Skin epidermis (tissue), 12 donors: ENCODE data around the gene ZNF556.
A peak's percentile ranks its signal among the peaks of the same experiment; 100 is the strongest.
"Not testable (repeated sequence)": the region's sequence is repeated elsewhere in the genome, so short reads cannot be mapped to it uniquely, and the experiment has no call there.

Experiments used
- H3K27ac ChIP-seq, 21 experiments: fragments of 200-600 bp; sonication (generic) in 11 of 21; one replicate each; pipeline ENCODE4 v1.5.0; 2020; ENCODE audit warnings: mild to moderate bottlenecking in 3 of 21, inconsistent platforms in 2 of 21, moderate library complexity in 2 of 21
- H3K4me3 ChIP-seq, 7 experiments: fragments of 200-600 bp; sonication (generic) in 2 of 7; one replicate each; pipeline ENCODE4 v1.5.0; 2020; ENCODE audit warnings: inconsistent platforms in 2 of 7, mild to moderate bottlenecking in 2 of 7, moderate library complexity in 1 of 7

ZNF556 gene

DNA sequence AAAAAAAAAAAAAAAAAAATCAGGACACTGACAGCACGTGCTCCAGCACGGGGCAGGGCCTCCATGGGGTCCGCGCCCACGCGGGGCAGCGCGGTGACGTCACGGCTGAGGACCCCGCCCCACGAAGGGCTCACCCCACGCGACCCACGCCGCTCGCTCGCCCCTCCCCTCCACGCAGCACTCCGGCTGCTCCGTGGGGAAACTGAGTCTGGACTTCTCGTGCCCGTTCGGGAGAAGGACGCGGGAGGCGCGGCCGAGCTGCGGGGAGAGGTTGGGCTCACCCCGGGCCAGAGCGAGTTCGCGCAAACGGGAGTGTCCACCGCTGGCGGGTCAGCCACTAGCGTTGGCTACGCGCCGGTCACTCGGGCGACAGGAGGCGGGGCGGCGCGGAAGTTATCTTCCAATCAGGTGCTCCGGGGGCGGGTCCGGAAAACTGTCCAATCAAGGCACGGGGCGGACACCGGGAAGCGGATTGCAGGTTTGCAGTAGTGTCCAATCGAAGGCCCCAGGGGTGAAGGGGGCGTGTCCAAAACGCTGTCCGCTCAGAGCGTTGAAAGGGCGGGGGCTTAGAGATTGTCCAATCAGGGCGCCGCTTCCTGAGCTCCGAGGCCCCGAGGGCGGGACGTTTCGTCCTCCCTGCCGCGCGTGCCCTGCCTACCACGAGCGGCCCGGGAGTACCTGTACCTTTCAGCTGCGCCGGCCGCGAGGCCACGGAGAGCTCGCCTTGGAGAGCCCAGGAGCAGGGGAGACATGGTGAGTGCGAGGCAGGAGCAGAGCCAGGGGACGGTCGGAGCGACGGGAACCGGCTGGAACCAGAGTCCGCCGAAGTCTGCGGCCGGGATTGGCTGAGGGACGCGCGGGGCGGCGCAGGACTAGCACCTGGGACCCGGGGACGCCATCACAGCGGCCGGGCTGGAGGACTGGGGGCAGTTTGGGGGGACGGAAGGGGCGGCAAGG lies 33.4 kb downstream of the ZNF556 start, which contains the start of gene ZNF57:
ZNF57 (plus strand) TSS at position 633 of the 957 bp plus-strand sequence; CDS start at position 751, 118 bp downstream.
- H3K4me3 ChIP-seq: peak within 1 kb of the TSS; percentile 44 to 75 (median 60)
- peak within 1 kb of the TSS; percentile 10 to 88 (median 74) for H3K27ac ChIP-seq

DNA sequence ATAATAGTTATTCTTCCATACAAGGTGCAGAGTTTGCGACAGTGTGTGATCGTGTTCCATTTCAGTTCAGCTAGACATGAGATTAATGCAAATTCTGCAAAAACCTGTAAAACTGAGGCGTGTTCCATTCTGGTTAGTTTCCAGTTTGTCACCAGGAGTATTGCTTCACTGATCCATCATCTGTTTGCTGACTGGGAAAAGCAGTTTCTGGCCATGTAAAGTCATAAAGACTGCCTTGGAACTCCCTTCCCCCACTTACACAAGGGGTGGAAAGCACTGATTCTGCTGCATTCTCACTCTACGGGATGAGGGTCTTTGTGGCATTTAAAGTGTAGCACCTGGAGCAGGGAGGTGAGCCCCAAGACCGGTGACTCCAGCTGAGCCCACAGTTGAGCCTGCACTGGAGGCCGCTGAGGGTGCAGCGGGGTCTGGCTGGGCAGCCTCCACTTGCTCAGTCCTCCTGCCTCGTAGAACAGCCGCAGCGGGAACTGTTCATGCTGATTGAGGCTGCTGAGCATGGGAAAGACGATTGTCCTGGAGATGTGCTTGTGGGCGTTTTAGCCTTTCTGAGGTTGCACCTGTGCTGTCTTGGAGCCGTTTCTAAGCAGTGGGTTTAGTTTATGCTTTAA lies 35.6 kb downstream of the ZNF556 start:
- peak overlapping the region in 7 of 21 experiments; percentile 35 to 81 (median 57) for H3K27ac ChIP-seq
- H3K4me3 ChIP-seq: no peak overlapping the region

DNA sequence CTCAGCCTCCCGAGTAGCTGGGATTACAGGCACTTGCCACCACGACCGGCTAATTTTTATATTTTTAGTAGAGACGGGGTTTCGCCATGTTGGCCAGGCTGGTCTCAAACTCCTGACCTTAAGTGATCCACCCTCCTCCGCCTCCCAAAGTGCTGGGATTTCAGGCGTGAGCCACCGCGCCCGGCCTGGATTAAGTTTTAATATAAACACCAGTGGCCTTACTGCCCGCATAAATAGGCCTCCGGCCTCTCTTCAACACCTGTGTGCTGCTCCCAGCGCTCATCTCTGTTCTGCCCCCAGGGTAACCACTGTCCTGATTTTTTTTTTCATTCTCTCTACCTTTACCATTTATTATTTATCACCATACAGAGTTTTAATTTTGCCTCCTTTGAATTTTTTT lies 36.2 kb downstream of the ZNF556 start:
- H3K27ac ChIP-seq, H3K4me3 ChIP-seq: not testable (repeated sequence)

DNA sequence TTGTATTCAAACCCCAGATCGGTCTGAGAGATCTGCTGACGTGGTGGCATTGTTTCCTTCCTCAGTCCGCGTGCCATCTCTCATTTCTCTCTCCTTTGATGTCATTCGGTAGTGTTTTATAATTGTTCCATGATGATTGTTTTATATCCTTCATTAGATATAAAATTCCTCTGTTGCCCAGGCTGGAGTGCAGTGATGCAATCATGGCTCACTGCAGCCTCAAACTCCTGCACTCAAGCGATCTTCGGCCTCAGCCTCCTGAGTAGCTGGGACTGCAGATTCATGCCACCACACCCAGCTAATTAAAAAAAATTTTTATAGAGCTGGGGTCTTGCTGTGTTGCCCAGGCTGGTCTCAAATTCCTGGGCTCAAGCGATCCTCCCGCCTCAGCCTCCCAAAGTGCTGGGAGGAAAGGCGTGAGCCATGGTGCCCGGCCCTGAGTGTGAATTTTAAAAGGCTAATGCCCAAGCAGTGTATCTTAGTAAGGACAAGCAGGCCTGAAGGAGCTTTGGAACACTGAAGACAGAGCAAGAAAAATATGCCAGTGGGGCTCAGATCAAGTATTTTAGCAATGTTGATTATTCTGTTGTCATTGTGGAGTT lies 38.9 kb downstream of the ZNF556 start:
- H3K27ac ChIP-seq: no peak overlapping the region
- H3K4me3 ChIP-seq: no peak overlapping the region

DNA sequence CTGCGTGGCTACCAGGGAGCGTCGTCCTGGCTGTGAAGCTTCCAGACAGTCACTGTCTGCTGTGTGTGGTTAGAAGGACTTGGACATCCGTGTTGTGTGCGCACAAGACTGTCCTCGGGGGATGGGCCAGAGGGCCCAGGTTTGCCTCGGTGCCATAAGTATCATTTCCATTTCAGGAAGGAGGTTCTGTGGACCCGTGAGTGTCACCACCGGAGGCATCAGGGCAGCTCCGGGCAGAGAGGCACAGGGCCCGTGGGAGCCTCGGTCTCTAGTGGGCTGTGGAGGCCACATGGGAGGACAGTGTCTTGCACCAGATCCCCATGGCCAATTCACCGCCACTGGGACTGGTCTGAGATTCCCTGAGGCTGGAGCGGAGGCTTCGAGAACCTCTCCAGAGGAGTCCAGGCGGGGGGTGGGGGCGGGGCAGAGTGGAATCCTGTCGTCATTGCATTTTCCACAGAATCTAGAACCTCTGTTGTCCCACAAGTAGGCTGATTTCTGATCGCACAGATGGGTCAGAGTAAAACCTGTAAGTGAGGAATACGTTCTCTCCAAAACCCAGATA lies 39.6 kb downstream of the ZNF556 start:
- Histone ChIP-seq H3K4me3 (no peak overlapping the region), H3K27ac (no peak overlapping the region)

DNA sequence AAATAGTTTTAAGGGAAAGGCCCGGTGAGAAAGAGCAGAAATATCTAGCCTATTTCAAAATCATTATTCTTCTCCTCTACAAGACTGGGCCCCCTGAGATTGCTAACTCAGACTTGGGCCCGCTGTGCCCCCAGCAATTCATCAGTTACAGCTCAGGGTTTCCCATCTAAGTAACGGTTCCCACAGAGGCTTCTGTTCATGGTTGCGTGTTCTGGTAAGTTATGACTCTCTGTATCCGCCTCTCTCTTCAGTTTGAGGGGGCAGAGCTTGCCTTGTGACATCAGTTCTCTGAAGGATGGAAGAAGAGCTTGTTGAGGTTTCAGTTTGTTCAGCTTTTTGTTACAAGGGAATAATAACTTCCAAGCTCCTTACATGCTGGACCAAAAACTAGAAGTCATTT lies 45.2 kb downstream of the ZNF556 start:
- H3K27ac ChIP-seq: no peak overlapping the region
- H3K4me3 ChIP-seq: no peak overlapping the region

DNA sequence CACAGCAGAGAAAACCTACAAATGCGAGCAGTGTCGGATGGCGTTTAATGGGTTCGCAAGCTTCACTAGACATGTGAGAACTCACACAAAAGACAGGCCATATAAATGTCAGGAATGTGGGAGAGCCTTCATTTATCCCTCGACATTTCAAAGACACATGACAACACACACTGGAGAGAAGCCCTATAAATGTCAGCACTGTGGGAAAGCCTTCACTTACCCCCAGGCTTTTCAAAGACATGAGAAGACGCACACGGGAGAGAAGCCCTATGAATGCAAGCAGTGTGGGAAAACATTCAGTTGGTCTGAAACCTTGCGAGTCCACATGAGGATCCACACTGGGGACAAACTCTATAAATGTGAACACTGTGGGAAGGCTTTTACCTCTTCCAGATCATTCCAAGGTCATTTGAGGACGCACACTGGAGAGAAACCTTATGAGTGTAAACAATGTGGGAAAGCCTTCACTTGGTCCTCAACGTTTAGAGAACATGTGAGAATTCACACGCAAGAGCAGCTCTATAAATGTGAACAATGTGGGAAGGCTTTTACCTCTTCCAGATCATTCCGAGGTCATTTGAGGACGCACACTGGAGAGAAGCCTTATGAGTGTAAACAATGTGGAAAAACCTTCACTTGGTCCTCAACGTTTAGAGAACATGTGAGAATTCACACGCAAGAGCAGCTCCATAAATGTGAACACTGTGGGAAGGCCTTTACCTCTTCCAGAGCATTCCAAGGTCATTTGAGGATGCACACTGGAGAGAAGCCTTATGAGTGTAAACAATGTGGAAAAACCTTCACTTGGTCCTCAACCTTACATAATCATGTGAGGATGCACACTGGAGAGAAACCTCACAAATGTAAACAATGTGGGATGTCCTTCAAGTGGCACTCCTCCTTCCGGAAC lies 50.4 kb downstream of the ZNF556 start:
- Histone ChIP-seq H3K27ac (no peak overlapping the region), H3K4me3 (no peak overlapping the region)

DNA sequence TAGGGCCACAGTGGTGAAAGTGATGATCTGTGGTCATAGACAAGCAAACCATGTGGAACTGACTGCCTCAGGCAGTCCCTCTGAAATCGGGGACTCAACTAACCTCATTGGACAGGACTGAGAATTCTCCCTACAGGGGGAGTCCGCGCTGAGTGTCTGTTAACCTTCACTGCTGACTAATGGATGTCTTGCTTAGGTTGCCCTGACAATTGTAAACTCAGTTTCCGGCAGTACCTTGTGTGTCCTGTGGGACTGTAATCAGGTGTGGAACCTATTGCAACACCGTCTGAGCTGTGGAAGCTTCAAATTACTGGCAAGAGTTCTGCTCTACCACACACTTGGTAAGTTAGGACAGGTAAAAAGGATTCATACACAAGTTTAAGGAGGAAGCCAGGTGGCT lies 55.9 kb downstream of the ZNF556 start:
- Histone ChIP-seq H3K27ac (peak overlapping the region in 7 of 21 experiments; percentile 23 to 74 (median 44)), H3K4me3 (no peak overlapping the region)

DNA sequence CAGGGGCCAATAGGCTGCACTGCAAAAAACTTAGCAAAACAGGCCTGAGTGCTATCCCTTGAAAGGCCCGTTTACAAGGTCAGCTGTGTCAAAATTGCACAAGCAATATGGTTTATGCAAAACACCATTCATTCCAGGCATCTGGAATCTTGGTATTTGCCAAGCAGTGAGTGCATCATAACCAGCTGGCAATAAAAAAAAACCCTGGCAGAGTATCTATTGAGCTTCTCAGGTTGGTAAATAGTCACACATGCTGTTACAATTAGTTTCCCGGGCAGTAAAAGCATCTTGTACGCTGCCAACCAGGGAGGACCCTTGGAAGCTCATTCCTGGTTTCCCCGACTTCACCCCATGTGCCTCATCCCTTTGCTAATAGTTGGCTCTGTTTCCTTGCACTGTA lies 56.4 kb downstream of the ZNF556 start:
- H3K27ac ChIP-seq: peak overlapping the region in 2 of 21 experiments; percentile 34 to 38
- H3K4me3 ChIP-seq: no peak overlapping the region

DNA sequence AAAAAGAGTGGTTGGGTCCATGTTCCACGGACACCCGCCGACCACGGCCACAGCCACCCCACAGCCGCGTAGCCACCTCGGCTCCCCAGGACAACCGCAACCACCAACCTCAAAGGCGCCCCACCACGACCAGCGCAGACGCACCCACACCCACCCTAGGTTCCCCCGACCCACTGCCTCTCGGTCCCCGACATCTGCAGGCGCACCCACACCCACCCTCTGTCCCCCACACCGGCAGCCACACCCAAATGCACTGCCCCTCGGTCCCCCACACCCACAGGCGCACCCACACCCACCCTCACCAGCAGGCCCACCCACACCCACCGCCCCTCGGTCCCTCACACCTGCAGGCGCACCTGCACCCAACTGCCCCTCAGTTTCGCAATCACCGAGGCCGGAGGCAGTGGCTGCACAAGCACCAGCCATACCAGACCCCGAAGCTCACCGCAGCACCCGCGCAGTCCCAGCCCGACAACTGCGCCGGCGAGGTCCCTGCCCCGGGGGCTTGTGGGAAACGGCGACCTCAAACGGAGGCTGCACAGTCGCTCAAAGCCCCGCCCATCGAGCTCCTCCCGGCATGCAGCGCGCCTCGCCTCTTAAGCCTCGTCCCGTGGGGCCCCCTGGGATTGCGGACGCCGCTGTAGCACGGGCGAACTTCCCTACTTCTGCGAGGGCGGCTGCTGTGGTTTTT lies 59.4 kb downstream of the ZNF556 start:
- no peak overlapping the region for H3K27ac ChIP-seq
- no peak overlapping the region for H3K4me3 ChIP-seq

DNA sequence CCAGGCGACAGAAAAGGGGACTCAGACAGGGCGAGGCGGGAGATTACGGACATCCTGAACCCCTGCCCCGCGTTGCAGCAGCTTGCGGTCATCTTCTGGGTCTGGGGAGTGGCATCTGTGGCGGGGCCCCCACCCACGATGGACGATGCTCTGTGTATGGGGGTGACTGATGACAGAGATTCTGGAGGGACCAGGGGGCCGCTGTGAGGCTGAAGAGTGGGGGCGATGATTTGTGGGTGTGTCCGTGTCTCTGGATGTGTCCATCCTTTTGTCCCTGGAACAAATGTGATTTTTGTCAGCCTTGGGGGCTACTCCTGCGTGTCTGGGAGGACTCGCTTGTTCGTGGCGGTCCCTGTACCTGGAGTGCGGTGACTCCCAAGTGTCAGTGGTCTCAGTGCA lies 59.9 kb downstream of the ZNF556 start:
- no peak overlapping the region for H3K27ac ChIP-seq
- H3K4me3 ChIP-seq: no peak overlapping the region
